Lung (tissue), 12 donors: ENCODE results near the gene BOD1L1. TPM values are rescaled to one million over a fixed set of nuclear protein-coding genes. Genes with fewer than 3 reads are reported as not detected.
A peak's percentile ranks its signal among the peaks of the same experiment; 100 is the strongest.

ENCODE experiments used
- ATAC-seq: fragments of 200-7000 bp; cut with Tn5 transposase; one replicate; pipeline ENCODE4 v1.9.1; 2020; ENCODE audit warnings: moderate number of reproducible peaks; ENCODE audit not compliant: insufficient read depth, low FRiP score
- DNase-seq, 3 donors: peaks; one replicate each; pipeline ENCODE4 v3.0.0-alpha.2; 2013 to 2017
- H3K27ac ChIP-seq, 2 donors: one replicate each; pipeline ENCODE4 v1.5.1; 2013; ENCODE audit warnings: mild to moderate bottlenecking in 2 of 2, moderate library complexity in 2 of 2, control low read depth in 1 of 2, inconsistent platforms in 1 of 2, low read depth in 1 of 2, low read length in 1 of 2
- H3K27me3 ChIP-seq, 3 donors: one replicate each; pipeline ENCODE4 v1.5.1; 2013; ENCODE audit warnings: low read length in 2 of 3; ENCODE audit not compliant: control insufficient read depth in 3 of 3, insufficient read depth in 3 of 3
- H3K36me3 ChIP-seq, 4 donors: one replicate each; pipeline ENCODE4 v1.5.1; 2013; ENCODE audit warnings: low read length in 4 of 4, mild to moderate bottlenecking in 1 of 4, moderate library complexity in 1 of 4; ENCODE audit not compliant: control insufficient read depth in 4 of 4, insufficient read depth in 4 of 4
- H3K4me1 ChIP-seq, 5 donors: one replicate each; pipeline ENCODE4 v1.5.1; 2013; ENCODE audit warnings: low read length in 5 of 5, mild to moderate bottlenecking in 2 of 5, moderate library complexity in 1 of 5; ENCODE audit not compliant: control insufficient read depth in 5 of 5, insufficient read depth in 5 of 5
- H3K4me3 ChIP-seq: one replicate; pipeline ENCODE4 v1.5.1; 2013; ENCODE audit warnings: mild to moderate bottlenecking, control low read depth, moderate library complexity
- H3K9ac ChIP-seq, 2 donors: one replicate each; pipeline ENCODE4 v1.5.1; 2013; ENCODE audit warnings: low read length in 2 of 2, control low read depth in 1 of 2; ENCODE audit not compliant: insufficient read depth in 1 of 2
- H3K9me3 ChIP-seq, 4 donors: one replicate each; pipeline ENCODE4 v1.5.1; 2013; ENCODE audit warnings: low read length in 3 of 4, mild to moderate bottlenecking in 1 of 4, moderate library complexity in 1 of 4; ENCODE audit not compliant: control insufficient read depth in 4 of 4, insufficient read depth in 3 of 4
- WGBS, 2 donors: extraction: QIAGEN DNeasy Blood & Tissue Kit; methylation state at CpG; one replicate each; pipeline ENCODE4 v1.1.7; 2013; 5-methylcytosine and 5-hydroxymethylcytosine counted together
- polyA plus RNA-seq, 2 donors: library from polyadenylated mRNA; stranded (reverse); fragments of 200-250 nt; gene quantifications; one replicate each; pipeline ENCODE4 v1.2.1, GENCODE V29; 2013
- total RNA-seq, 2 donors: library from RNA; depleted of rRNA in 1 of 2; stranded (reverse); fragments of >200 nt in 1 of 2; gene quantifications; one replicate each; pipeline ENCODE4 v1.2.1, GENCODE V29; 2014 to 2021
- TF ChIP-seq, protein P1 (sequence below): IDR thresholded peaks from 2 replicates; pipeline ENCODE4 v1.5.1; 2012; ENCODE audit warnings: mild to moderate bottlenecking; ENCODE audit errors: control extremely low read depth, extremely low read depth
- donor health status: control.
- donor health status: control.
- donor health status: Bipolar disorder and iron deficiency.
- donor health status: healthy.
- donor health status: DM: yes; HTN: yes; CAD: no.

Gene BOD1L1
- total and polyA plus RNA-seq, 4 donors = 8.5 to 83.9 (median 24.0) TPM

DNA sequence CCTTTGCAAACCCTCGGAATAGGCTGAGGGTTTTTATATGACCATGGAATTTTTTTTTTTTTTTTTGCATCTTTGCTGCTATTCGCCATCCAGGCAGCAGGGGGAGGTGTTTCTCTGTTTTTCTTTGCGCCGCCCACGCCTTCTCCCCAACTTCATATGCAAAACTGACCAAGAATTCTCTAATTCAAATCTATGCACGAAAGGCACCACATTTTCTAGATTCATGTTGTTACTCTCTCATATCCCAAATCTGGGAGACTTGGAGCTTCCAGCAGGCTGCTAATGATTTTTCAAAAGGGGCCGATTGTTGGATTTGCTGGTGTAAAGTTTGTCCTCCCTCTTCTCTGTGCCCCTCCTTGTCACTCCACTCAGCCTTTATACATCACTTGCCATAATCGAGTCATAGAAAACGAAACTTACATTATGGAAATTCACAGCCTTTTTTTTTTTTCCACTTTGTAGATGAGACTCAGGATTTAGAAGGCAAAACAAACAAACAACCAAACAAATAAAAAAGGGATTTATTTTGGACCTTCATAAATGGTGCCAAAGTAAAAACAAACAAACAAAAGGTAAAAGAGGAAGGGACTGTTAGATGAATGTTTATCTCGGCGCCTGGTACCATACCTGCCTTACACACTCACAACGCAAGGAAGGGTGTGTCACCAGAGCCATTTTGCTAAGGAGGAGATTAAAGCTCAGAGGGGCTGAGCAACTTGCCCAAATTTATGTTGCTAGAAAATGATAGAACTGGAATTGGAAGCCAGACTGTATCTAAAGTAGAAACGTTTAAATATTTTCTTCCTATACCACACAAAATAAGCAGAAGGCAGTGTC, 29.3 kb upstream of the BOD1L1 start:
- Histone ChIP-seq H3K27me3 (peaks cover 0 to 3% (median 2%) of the 10 kb centered on the region in 3 donors), H3K27ac (no peak overlapping the region), H3K36me3 (no peaks in the 10 kb centered on the region), H3K4me1 (peaks cover 0 to 3% (median 0%) of the 10 kb centered on the region in 5 donors), H3K4me3 (no peak overlapping the region), H3K9ac (peak overlapping the region in 1 of 2 donors; percentile 35), H3K9me3 (no peaks in the 10 kb centered on the region)
- peak; percentile 53 for ATAC-seq
- DNase-seq = peak; percentile 71 to 82 (median 80)
- WGBS, 2 donors = 7 to 10% methylated on average over 13 of the region's 13 CpGs
- TF ChIP-seq, protein P1, sequence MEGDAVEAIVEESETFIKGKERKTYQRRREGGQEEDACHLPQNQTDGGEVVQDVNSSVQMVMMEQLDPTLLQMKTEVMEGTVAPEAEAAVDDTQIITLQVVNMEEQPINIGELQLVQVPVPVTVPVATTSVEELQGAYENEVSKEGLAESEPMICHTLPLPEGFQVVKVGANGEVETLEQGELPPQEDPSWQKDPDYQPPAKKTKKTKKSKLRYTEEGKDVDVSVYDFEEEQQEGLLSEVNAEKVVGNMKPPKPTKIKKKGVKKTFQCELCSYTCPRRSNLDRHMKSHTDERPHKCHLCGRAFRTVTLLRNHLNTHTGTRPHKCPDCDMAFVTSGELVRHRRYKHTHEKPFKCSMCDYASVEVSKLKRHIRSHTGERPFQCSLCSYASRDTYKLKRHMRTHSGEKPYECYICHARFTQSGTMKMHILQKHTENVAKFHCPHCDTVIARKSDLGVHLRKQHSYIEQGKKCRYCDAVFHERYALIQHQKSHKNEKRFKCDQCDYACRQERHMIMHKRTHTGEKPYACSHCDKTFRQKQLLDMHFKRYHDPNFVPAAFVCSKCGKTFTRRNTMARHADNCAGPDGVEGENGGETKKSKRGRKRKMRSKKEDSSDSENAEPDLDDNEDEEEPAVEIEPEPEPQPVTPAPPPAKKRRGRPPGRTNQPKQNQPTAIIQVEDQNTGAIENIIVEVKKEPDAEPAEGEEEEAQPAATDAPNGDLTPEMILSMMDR = peak; percentile 42

GRCh38 chr4:13654162-13654797, 26.8 kb upstream of the BOD1L1 start:
- Histone ChIP-seq H3K4me3 (peak overlapping the region; percentile 40), H3K9me3 (no peaks in the 10 kb centered on the region), H3K4me1 (peaks cover 0 to 3% (median 0%) of the 10 kb centered on the region in 5 donors), H3K27ac (no peak overlapping the region), H3K9ac (no peak overlapping the region), H3K27me3 (peaks cover 0 to 3% (median 2%) of the 10 kb centered on the region in 3 donors), H3K36me3 (no peaks in the 10 kb centered on the region)
- WGBS, 2 donors = 1% methylated on average over 31 of the region's 31 CpGs
- DNase-seq (peak; percentile 81 to 84 (median 83)), ATAC-seq (peak; percentile 90)
- TF ChIP-seq, protein P1 = peak; percentile 74

DNA sequence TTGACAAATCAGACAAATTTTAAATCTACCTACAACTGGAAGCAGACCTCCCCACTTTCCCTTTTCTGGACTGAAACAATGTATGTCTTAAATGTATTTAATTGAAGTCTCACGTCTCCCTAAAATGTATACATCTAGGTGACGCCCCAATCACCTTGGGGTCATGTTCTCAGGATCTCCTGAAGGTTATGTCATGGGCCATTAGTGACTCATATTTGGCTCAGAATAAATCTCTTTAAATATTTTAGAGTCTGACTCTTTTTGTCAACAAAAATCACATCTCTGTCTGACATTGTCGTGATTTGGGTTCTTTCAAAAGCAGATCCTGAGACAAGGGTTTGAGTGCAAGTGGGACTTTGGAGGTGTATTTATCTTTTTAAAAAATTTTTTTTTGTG, 26.2 kb upstream of the BOD1L1 start:
- 66 to 75% methylated on average over 3 of the region's 3 CpGs for WGBS, 2 donors
- H3K9ac ChIP-seq = no peak overlapping the region
- H3K27me3 ChIP-seq = peaks cover 0 to 3% (median 2%) of the 10 kb centered on the region in 3 donors
- H3K36me3 ChIP-seq = no peaks in the 10 kb centered on the region
- no peak for DNase-seq
- no peak overlapping the region for H3K4me3 ChIP-seq
- TF ChIP-seq, protein P1 = no peak
- no peak overlapping the region for H3K27ac ChIP-seq
- no peak for ATAC-seq
- H3K4me1 ChIP-seq = peaks cover 0 to 3% (median 0%) of the 10 kb centered on the region in 5 donors
- no peaks in the 10 kb centered on the region for H3K9me3 ChIP-seq
